Measurements from ENCODE around the gene TLX1.

Gene TLX1

GRCh38 chr10:101110856-101111523, 20.1 kb upstream of the TLX1 start:
- Histone ChIP-seq H3K9me3 (ENCODE audit: insufficient read depth, low read length) (no peaks in the 10 kb centered on the region), H3K9ac (ENCODE audit: low read length) (no peak overlapping the region), H3F3A (ENCODE audit: insufficient read depth) (no peaks in the 10 kb centered on the region), H3K27ac (ENCODE audit: low read depth, low read length) (no peak overlapping the region), H3K4me3 (ENCODE audit: insufficient read depth, low read length, poor library complexity, severe bottlenecking) (no peak overlapping the region), H3K79me2 (ENCODE audit: insufficient read depth, low read length) (no peaks in the 10 kb centered on the region), H4K20me1 (ENCODE audit: low read depth, low read length) (no peaks in the 10 kb centered on the region), H3K9me2 (replicated peaks; ENCODE audit: insufficient read depth, low read length) (no peaks in the 10 kb centered on the region), H3K27me3 (ENCODE audit: low read length) (no peaks in the 10 kb centered on the region), H2AFZ (ENCODE audit: low read depth, low read length, severe bottlenecking) (no peak overlapping the region), H3K4me2 (ENCODE audit: low read depth, low read length, poor library complexity, severe bottlenecking) (no peak overlapping the region), H3K36me3 (ENCODE audit: low read length) (no peaks in the 10 kb centered on the region)
- TF ChIP-seq EZH2phosphoT487 (conservative IDR thresholded peaks at IDR 0.05; ENCODE audit: low read length): no peak
- TF ChIP-seq, protein P1, sequence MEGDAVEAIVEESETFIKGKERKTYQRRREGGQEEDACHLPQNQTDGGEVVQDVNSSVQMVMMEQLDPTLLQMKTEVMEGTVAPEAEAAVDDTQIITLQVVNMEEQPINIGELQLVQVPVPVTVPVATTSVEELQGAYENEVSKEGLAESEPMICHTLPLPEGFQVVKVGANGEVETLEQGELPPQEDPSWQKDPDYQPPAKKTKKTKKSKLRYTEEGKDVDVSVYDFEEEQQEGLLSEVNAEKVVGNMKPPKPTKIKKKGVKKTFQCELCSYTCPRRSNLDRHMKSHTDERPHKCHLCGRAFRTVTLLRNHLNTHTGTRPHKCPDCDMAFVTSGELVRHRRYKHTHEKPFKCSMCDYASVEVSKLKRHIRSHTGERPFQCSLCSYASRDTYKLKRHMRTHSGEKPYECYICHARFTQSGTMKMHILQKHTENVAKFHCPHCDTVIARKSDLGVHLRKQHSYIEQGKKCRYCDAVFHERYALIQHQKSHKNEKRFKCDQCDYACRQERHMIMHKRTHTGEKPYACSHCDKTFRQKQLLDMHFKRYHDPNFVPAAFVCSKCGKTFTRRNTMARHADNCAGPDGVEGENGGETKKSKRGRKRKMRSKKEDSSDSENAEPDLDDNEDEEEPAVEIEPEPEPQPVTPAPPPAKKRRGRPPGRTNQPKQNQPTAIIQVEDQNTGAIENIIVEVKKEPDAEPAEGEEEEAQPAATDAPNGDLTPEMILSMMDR (IDR thresholded peaks at IDR 0.05; ENCODE audit: insufficient read depth, low read length, poor library complexity, severe bottlenecking): no peak

DNA sequence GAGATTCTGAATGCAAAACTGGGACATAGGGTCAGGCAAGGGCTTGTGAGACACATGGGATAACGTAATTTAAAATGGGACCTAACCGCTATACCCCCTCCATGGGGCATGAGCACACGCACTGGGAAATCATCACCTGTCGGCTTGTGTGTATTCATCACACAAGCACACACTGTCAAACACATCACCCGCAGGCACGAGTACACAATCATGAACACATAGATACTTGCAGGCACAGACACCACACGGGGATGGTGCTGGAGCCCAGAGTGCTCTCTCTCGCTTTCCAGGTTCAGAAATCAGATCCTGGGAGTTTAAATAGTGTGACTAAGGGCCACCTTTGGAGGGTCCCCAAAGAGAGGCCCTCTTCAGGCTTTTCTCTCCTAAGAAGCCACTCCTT, 19.6 kb upstream of the TLX1 start:
- H3K79me2 ChIP-seq (ENCODE audit: insufficient read depth, low read length): no peaks in the 10 kb centered on the region
- H3K9ac ChIP-seq (ENCODE audit: low read length): no peak overlapping the region
- H3F3A ChIP-seq (ENCODE audit: insufficient read depth): no peaks in the 10 kb centered on the region
- H3K27ac ChIP-seq (ENCODE audit: low read depth, low read length): no peak overlapping the region
- H3K36me3 ChIP-seq (ENCODE audit: low read length): no peaks in the 10 kb centered on the region
- no peak overlapping the region for H2AFZ ChIP-seq (ENCODE audit: low read depth, low read length, severe bottlenecking)
- TF ChIP-seq EZH2phosphoT487 (conservative IDR thresholded peaks at IDR 0.05; ENCODE audit: low read length): no peak
- TF ChIP-seq, protein P1 (IDR thresholded peaks at IDR 0.05; ENCODE audit: insufficient read depth, low read length, poor library complexity, severe bottlenecking): no peak
- no peaks in the 10 kb centered on the region for H3K27me3 ChIP-seq (ENCODE audit: low read length)
- no peaks in the 10 kb centered on the region for H3K9me2 ChIP-seq (replicated peaks; ENCODE audit: insufficient read depth, low read length)
- no peak overlapping the region for H3K4me2 ChIP-seq (ENCODE audit: low read depth, low read length, poor library complexity, severe bottlenecking)
- H4K20me1 ChIP-seq (ENCODE audit: low read depth, low read length): no peaks in the 10 kb centered on the region
- H3K9me3 ChIP-seq (ENCODE audit: insufficient read depth, low read length): no peaks in the 10 kb centered on the region
- H3K4me3 ChIP-seq (ENCODE audit: insufficient read depth, low read length, poor library complexity, severe bottlenecking): no peak overlapping the region

GRCh38 chr10:101112799-101113594, 18.1 kb upstream of the TLX1 start:
- H3K9ac ChIP-seq (ENCODE audit: low read length): no peak overlapping the region
- no peaks in the 10 kb centered on the region for H3F3A ChIP-seq (ENCODE audit: insufficient read depth)
- H2AFZ ChIP-seq (ENCODE audit: low read depth, low read length, severe bottlenecking): no peak overlapping the region
- H3K4me3 ChIP-seq (ENCODE audit: insufficient read depth, low read length, poor library complexity, severe bottlenecking): no peak overlapping the region
- H3K9me3 ChIP-seq (ENCODE audit: insufficient read depth, low read length): no peaks in the 10 kb centered on the region
- no peaks in the 10 kb centered on the region for H3K79me2 ChIP-seq (ENCODE audit: insufficient read depth, low read length)
- H3K4me2 ChIP-seq (ENCODE audit: low read depth, low read length, poor library complexity, severe bottlenecking): no peak overlapping the region
- TF ChIP-seq, protein P1 (IDR thresholded peaks at IDR 0.05; ENCODE audit: insufficient read depth, low read length, poor library complexity, severe bottlenecking): no peak
- no peak for TF ChIP-seq EZH2phosphoT487 (conservative IDR thresholded peaks at IDR 0.05; ENCODE audit: low read length)
- no peaks in the 10 kb centered on the region for H3K27me3 ChIP-seq (ENCODE audit: low read length)
- no peak overlapping the region for H3K27ac ChIP-seq (ENCODE audit: low read depth, low read length)
- H3K36me3 ChIP-seq (ENCODE audit: low read length): no peaks in the 10 kb centered on the region
- H4K20me1 ChIP-seq (ENCODE audit: low read depth, low read length): no peaks in the 10 kb centered on the region
- no peaks in the 10 kb centered on the region for H3K9me2 ChIP-seq (replicated peaks; ENCODE audit: insufficient read depth, low read length)

Data from SU-DHL-6 (cell line).